ENCODE results near the gene RGS10. TPM values are rescaled to one million over a fixed set of nuclear protein-coding genes. Genes with fewer than 3 reads are reported as not detected.

The RGS10 gene
- polyA plus RNA-seq, 1 experiment = 219 TPM

- H3K4me3 ChIP-seq (ENCODE audit: low read depth, low read length) = no peak overlapping the region
- no peaks in the 10 kb centered on the region for H3K9me3 ChIP-seq (ENCODE audit: control insufficient read depth, insufficient read depth, low read length)
- ChIA-PET POLR2A (no interaction called here), CTCF (interaction anchor here (1.1 to 2.0 kb wide), 2 partner anchors 10 to 281 kb away, joined by 6 to 9 read pairs; no protein-coding TSS in a partner anchor)
- H3K27me3 ChIP-seq (ENCODE audit: control insufficient read depth, insufficient read depth, low read length) = peaks cover 33% of the 10 kb centered on the region
- no peak overlapping the region for H3K27ac ChIP-seq (ENCODE audit: low read depth, low read length)
- no peak for DNase-seq (ENCODE audit: low read depth, low spot score)
- TF ChIP-seq CTCF (IDR thresholded peaks at IDR 0.05; ENCODE audit: low read depth, low read length) = no peak
Observed at GRCh38 chr10:119479532-119479931, 63.0 kb downstream of the RGS10 start.

- ChIA-PET CTCF (interaction anchor here (0.7 to 2.0 kb wide), 3 partner anchors 11 to 280 kb away, joined by 3 to 9 read pairs (median 6); no protein-coding TSS in a partner anchor), POLR2A (interaction anchor here (0.7 kb wide), 1 partner anchor 21 kb away, joined by 4 read pairs; no protein-coding TSS in a partner anchor)
- DNase-seq (ENCODE audit: low read depth, low spot score) = no peak
- no peak overlapping the region for H3K27ac ChIP-seq (ENCODE audit: low read depth, low read length)
- no peak for TF ChIP-seq CTCF (IDR thresholded peaks at IDR 0.05; ENCODE audit: low read depth, low read length)
- no peaks in the 10 kb centered on the region for H3K9me3 ChIP-seq (ENCODE audit: control insufficient read depth, insufficient read depth, low read length)
- H3K4me3 ChIP-seq (ENCODE audit: low read depth, low read length) = no peak overlapping the region
- peaks cover 39% of the 10 kb centered on the region for H3K27me3 ChIP-seq (ENCODE audit: control insufficient read depth, insufficient read depth, low read length)
Observed at GRCh38 chr10:119478811-119479341, 63.6 kb downstream of the RGS10 start.

- no peak overlapping the region for H3K27ac ChIP-seq (ENCODE audit: low read depth, low read length)
- ChIA-PET CTCF (interaction anchor here (0.5 to 2.0 kb wide), 4 partner anchors 19 to 381 kb away, joined by 3 to 9 read pairs (median 4); no protein-coding TSS in a partner anchor), POLR2A (interaction anchor here (0.7 kb wide), 1 partner anchor 22 kb away, joined by 4 read pairs; no protein-coding TSS in a partner anchor)
- H3K27me3 ChIP-seq (ENCODE audit: control insufficient read depth, insufficient read depth, low read length) = peaks cover 43% of the 10 kb centered on the region
- DNase-seq (ENCODE audit: low read depth, low spot score) = no peak
- H3K4me3 ChIP-seq (ENCODE audit: low read depth, low read length) = no peak overlapping the region
- TF ChIP-seq CTCF (IDR thresholded peaks at IDR 0.05; ENCODE audit: low read depth, low read length) = no peak
- H3K9me3 ChIP-seq (ENCODE audit: control insufficient read depth, insufficient read depth, low read length) = peaks cover 2% of the 10 kb centered on the region; the same call in 1 of the 2 replicates
Observed at GRCh38 chr10:119478111-119478802, 64.3 kb downstream of the RGS10 start.

GRCh38 chr10:119477444-119477843 is 65.1 kb downstream of the RGS10 start:
- POLR2A ChIA-PET = no interaction called here
- DNase-seq (ENCODE audit: low read depth, low spot score) = no peak
- Histone ChIP-seq H3K4me3 (ENCODE audit: low read depth, low read length) (no peak overlapping the region), H3K27me3 (ENCODE audit: control insufficient read depth, insufficient read depth, low read length) (peaks cover 48% of the 10 kb centered on the region), H3K9me3 (ENCODE audit: control insufficient read depth, insufficient read depth, low read length) (peaks cover 2% of the 10 kb centered on the region; the same call in 1 of the 2 replicates), H3K27ac (ENCODE audit: low read depth, low read length) (no peak overlapping the region)
- no peak for TF ChIP-seq CTCF (IDR thresholded peaks at IDR 0.05; ENCODE audit: low read depth, low read length)
- CTCF ChIA-PET = interaction anchor here (0.5 to 0.8 kb wide), 2 partner anchors 19 to 382 kb away, joined by 3 to 4 read pairs; no protein-coding TSS in a partner anchor

GRCh38 chr10:119474606-119475005 is 67.9 kb downstream of the RGS10 start:
- CTCF ChIA-PET = interaction anchor here (1.0 kb wide), 1 partner anchor 15 kb away, joined by 3 read pairs; no protein-coding TSS in a partner anchor
- POLR2A ChIA-PET = no interaction called here
- TF ChIP-seq CTCF (IDR thresholded peaks at IDR 0.05; ENCODE audit: low read depth, low read length) = no peak
- DNase-seq (ENCODE audit: low read depth, low spot score) = no peak
- peaks cover 2% of the 10 kb centered on the region; the same call in 1 of the 2 replicates for H3K9me3 ChIP-seq (ENCODE audit: control insufficient read depth, insufficient read depth, low read length)
- no peak overlapping the region for H3K4me3 ChIP-seq (ENCODE audit: low read depth, low read length)
- no peak overlapping the region for H3K27ac ChIP-seq (ENCODE audit: low read depth, low read length)
- H3K27me3 ChIP-seq (ENCODE audit: control insufficient read depth, insufficient read depth, low read length) = peaks cover 63% of the 10 kb centered on the region
